Nephron (organoid): ENCODE measurements around the gene FKBP5.

ENCODE experiments used
- H3K27ac Mint-ChIP-seq, 3 experiments: 2 replicates each; pipeline ENCODE4 v1.8.0; 2020; ENCODE audit warnings: mixed read lengths in 3 of 3, mild to moderate bottlenecking in 2 of 3, moderate library complexity in 1 of 3
- H3K27me3 Mint-ChIP-seq: 2 replicates; pipeline ENCODE4 v1.8.0; 2021; ENCODE audit warnings: low read depth, mild to moderate bottlenecking, moderate library complexity, mixed read lengths
- H3K36me3 Mint-ChIP-seq: 2 replicates; pipeline ENCODE4 v1.8.0; 2020; ENCODE audit warnings: low read depth, mixed read lengths
- H3K4me1 Mint-ChIP-seq: 2 replicates; pipeline ENCODE4 v1.8.0; 2020; ENCODE audit warnings: mixed read lengths
- H3K4me3 Mint-ChIP-seq, 3 experiments: 2 replicates each; pipeline ENCODE4 v1.8.0; 2020; ENCODE audit warnings: mild to moderate bottlenecking in 3 of 3, mixed read lengths in 3 of 3, moderate library complexity in 2 of 3
- H3K9me3 Mint-ChIP-seq: 2 replicates; pipeline ENCODE4 v1.8.0; 2020; ENCODE audit warnings: mixed read lengths
- CTCF ChIP-seq, 3 experiments: fragments of 200-600 bp; sonication (generic); IDR thresholded peaks; one replicate each; pipeline ENCODE4 v1.5.0; 2021; ENCODE audit warnings: antibody characterized with exemption in 3 of 3; ENCODE audit not compliant: unreplicated experiment in 3 of 3

The FKBP5 gene

GRCh38 chr6:35611240-35611639, 77.5 kb downstream of the FKBP5 start:
- Mint-ChIP-seq H3K4me1 (peaks cover 9% of the 10 kb centered on the region), H3K36me3 (peaks cover 40% of the 10 kb centered on the region), H3K4me3 (no peak overlapping the region), H3K9me3 (no peaks in the 10 kb centered on the region), H3K27me3 (no peaks in the 10 kb centered on the region), H3K27ac (peak overlapping the region; percentile 52 to 74 (median 54))
- no peak for TF ChIP-seq CTCF (IDR thresholded peaks at IDR 0.05; ENCODE audit: unreplicated experiment in 3 of 3)

- Mint-ChIP-seq H3K9me3 (no peaks in the 10 kb centered on the region), H3K4me3 (no peak overlapping the region), H3K27me3 (no peaks in the 10 kb centered on the region), H3K4me1 (peaks cover 9% of the 10 kb centered on the region), H3K27ac (peak overlapping the region; percentile 52 to 74 (median 54)), H3K36me3 (peaks cover 44% of the 10 kb centered on the region)
- TF ChIP-seq CTCF (IDR thresholded peaks at IDR 0.05; ENCODE audit: unreplicated experiment in 3 of 3) = no peak
Measured at GRCh38 chr6:35610830-35611229, 77.9 kb downstream of the FKBP5 start.

GRCh38 chr6:35609588-35609987, 79.1 kb downstream of the FKBP5 start:
- H3K4me3 Mint-ChIP-seq = no peak overlapping the region
- no peaks in the 10 kb centered on the region for H3K27me3 Mint-ChIP-seq
- TF ChIP-seq CTCF (IDR thresholded peaks at IDR 0.05; ENCODE audit: unreplicated experiment in 3 of 3) = no peak
- H3K27ac Mint-ChIP-seq = no peak overlapping the region
- no peaks in the 10 kb centered on the region for H3K9me3 Mint-ChIP-seq
- peaks cover 9% of the 10 kb centered on the region for H3K4me1 Mint-ChIP-seq
- peaks cover 44% of the 10 kb centered on the region for H3K36me3 Mint-ChIP-seq

- peaks cover 37% of the 10 kb centered on the region for H3K36me3 Mint-ChIP-seq
- no peak for TF ChIP-seq CTCF (IDR thresholded peaks at IDR 0.05; ENCODE audit: unreplicated experiment in 3 of 3)
- H3K4me3 Mint-ChIP-seq = no peak overlapping the region
- no peaks in the 10 kb centered on the region for H3K9me3 Mint-ChIP-seq
- H3K27me3 Mint-ChIP-seq = no peaks in the 10 kb centered on the region
- H3K4me1 Mint-ChIP-seq = peaks cover 14% of the 10 kb centered on the region
- no peak overlapping the region for H3K27ac Mint-ChIP-seq
Measured at GRCh38 chr6:35607517-35608233, 81.0 kb downstream of the FKBP5 start.

- no peak for TF ChIP-seq CTCF (IDR thresholded peaks at IDR 0.05; ENCODE audit: unreplicated experiment in 3 of 3)
- Mint-ChIP-seq H3K27me3 (no peaks in the 10 kb centered on the region), H3K9me3 (no peaks in the 10 kb centered on the region), H3K4me3 (no peak overlapping the region), H3K27ac (no peak overlapping the region), H3K4me1 (peaks cover 26% of the 10 kb centered on the region), H3K36me3 (peaks cover 19% of the 10 kb centered on the region)
Measured at GRCh38 chr6:35605600-35605999, 83.1 kb downstream of the FKBP5 start.
